ENCODE measurements around the gene PRKG2. TPM values are rescaled to one million over a fixed set of nuclear protein-coding genes. Genes with fewer than 3 reads are reported as not detected.

Gene PRKG2
- total and polyA plus RNA-seq, 2 of the 13 experiments (the other 11 are each of a cell fraction or from before 2014, with no cell fraction given), result 0.04 TPM

DNA sequence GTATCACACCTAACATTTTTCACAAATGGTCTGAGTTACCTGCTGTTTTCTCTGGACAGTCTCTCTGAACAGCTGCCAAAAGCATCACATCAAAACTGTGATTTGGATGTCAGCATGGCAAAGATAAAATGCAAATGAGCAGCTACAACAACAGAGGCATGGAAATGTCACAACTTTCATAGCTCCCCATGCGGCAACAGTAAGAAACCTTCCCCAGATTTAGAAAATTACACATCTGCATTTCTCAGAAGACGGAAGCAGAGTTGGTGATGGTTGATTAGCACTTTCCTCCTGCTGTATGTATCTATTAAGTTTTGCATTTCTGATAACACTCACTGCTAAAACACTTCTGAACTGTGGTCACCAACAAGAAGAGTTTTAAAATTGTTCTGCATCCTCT is 9.7 kb downstream of the PRKG2 start:
- in situ Hi-C loops (cut with HindIII; ENCODE audit: extremely low pct_ligation_motif_present, low pct_unique_long_range_greater_than_20kb), result no loop called here

DNA sequence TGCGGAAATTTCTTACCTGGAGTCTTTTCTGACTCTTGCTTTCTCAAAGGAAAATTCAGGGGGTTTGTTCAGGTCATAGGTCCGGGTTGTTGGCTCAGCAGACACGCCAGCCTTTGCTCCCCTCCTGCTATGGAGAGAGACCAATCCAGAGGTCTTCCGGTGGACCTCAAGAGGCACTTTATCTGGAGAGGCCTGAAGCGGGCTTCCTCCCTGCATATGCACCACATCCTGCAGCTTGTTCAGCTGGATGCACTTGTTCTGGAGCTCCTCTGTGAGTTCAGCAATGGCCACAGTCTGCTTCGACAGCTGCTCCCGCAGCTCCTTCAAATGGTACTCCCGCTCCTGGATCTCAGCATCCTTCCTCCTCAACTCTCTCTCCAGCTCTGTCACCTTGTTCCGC is 10.5 kb downstream of the PRKG2 start:
- Histone ChIP-seq H3K9ac (ENCODE audit: insufficient read depth, low read depth, low read length) (no peak overlapping the region), H3K9me3 (ENCODE audit: low read length) (no peaks in the 10 kb centered on the region), H3K4me2 (ENCODE audit: low read depth, low read length) (no peak overlapping the region), H3K36me3 (replicated peaks in 1 of 2; ENCODE audit: control insufficient read depth in 1 of 2, insufficient read depth in 2 of 2, low read length in 2 of 2) (no peaks in the 10 kb centered on the region), H3K27me3 (ENCODE audit: control insufficient read depth in 1 of 2, insufficient read depth in 2 of 2, low read length in 2 of 2) (no peaks in the 10 kb centered on the region), H3K4me1 (ENCODE audit: insufficient read depth, low read length) (no peaks in the 10 kb centered on the region), H3K79me2 (ENCODE audit: insufficient read depth, low read length) (no peaks in the 10 kb centered on the region), H3K27ac (ENCODE audit: extremely low read length, insufficient read depth, low read length) (no peak overlapping the region), H4K20me1 (ENCODE audit: insufficient read depth, low read length) (no peaks in the 10 kb centered on the region), H3K4me3 (replicated peaks in 1 of 3; ENCODE audit: insufficient read depth in 1 of 3, low read depth in 2 of 3, low read length in 3 of 3) (no peak overlapping the region), H2AFZ (ENCODE audit: low read length) (no peak overlapping the region)
- ChIA-PET CTCF (ENCODE audit: low intra/inter-chr PET ratio, low total read pairs) (no interaction called here), POLR2A (no interaction called here)
- ATAC-seq (no peak), DNase-seq (ENCODE audit: low spot score) (no peak), FAIRE-seq (no peak)
- in situ Hi-C loops (cut with HindIII; ENCODE audit: extremely low pct_ligation_motif_present, low pct_unique_long_range_greater_than_20kb) (no loop called here), intact Hi-C loops (cut with micrococcal nuclease; ENCODE audit: unreplicated experiment) (no loop called here)
- no TSS peak for BruUV-seq (replicated peaks)
- 43% methylated on average over 2 of the region's 9 CpGs for WGBS (ENCODE audit: low lambda C conversion rate)
- TF ChIP-seq IKZF4 (CRISPR knock-in tag; IDR thresholded peaks at IDR 0.05; ENCODE audit: borderline replicate concordance, low read depth, not compliant biosample characterization) (no peak), ZFP1 (CRISPR knock-in tag; IDR thresholded peaks at IDR 0.05) (no peak), ZNF615 (CRISPR knock-in tag; IDR thresholded peaks at IDR 0.05; ENCODE audit: borderline replicate concordance) (no peak), FOXO1 (CRISPR knock-in tag; IDR thresholded peaks at IDR 0.05) (no peak), CHD4 (IDR thresholded peaks at IDR 0.05; ENCODE audit: borderline replicate concordance, low read length) (no peak), HDAC1 (CRISPR knock-in tag; IDR thresholded peaks at IDR 0.05) (no peak)
- TF ChIP-seq, protein P1, sequence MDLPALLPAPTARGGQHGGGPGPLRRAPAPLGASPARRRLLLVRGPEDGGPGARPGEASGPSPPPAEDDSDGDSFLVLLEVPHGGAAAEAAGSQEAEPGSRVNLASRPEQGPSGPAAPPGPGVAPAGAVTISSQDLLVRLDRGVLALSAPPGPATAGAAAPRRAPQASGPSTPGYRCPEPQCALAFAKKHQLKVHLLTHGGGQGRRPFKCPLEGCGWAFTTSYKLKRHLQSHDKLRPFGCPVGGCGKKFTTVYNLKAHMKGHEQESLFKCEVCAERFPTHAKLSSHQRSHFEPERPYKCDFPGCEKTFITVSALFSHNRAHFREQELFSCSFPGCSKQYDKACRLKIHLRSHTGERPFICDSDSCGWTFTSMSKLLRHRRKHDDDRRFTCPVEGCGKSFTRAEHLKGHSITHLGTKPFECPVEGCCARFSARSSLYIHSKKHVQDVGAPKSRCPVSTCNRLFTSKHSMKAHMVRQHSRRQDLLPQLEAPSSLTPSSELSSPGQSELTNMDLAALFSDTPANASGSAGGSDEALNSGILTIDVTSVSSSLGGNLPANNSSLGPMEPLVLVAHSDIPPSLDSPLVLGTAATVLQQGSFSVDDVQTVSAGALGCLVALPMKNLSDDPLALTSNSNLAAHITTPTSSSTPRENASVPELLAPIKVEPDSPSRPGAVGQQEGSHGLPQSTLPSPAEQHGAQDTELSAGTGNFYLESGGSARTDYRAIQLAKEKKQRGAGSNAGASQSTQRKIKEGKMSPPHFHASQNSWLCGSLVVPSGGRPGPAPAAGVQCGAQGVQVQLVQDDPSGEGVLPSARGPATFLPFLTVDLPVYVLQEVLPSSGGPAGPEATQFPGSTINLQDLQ (CRISPR knock-in tag; IDR thresholded peaks at IDR 0.05), result no peak
- TF ChIP-seq, protein P2, sequence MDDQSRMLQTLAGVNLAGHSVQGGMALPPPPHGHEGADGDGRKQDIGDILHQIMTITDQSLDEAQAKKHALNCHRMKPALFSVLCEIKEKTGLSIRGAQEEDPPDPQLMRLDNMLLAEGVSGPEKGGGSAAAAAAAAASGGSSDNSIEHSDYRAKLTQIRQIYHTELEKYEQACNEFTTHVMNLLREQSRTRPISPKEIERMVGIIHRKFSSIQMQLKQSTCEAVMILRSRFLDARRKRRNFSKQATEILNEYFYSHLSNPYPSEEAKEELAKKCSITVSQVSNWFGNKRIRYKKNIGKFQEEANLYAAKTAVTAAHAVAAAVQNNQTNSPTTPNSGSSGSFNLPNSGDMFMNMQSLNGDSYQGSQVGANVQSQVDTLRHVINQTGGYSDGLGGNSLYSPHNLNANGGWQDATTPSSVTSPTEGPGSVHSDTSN (CRISPR knock-in tag; IDR thresholded peaks at IDR 0.05; ENCODE audit: borderline replicate concordance), result no peak

More for the DNA sequence above, 9.7 kb downstream of the PRKG2 start:
- H3K4me3 ChIP-seq (replicated peaks in 1 of 3; ENCODE audit: insufficient read depth in 1 of 3, low read depth in 2 of 3, low read length in 3 of 3), result no peak overlapping the region
- ATAC-seq (no peak), FAIRE-seq (no peak), DNase-seq (ENCODE audit: low spot score) (no peak)
- H3K27ac ChIP-seq (ENCODE audit: extremely low read length, insufficient read depth, low read length), result no peak overlapping the region
- no peak overlapping the region for H2AFZ ChIP-seq (ENCODE audit: low read length)
- H4K20me1 ChIP-seq (ENCODE audit: insufficient read depth, low read length), result no peaks in the 10 kb centered on the region
- intact Hi-C loops (cut with micrococcal nuclease; ENCODE audit: unreplicated experiment), result no loop called here
- no peaks in the 10 kb centered on the region for H3K9me3 ChIP-seq (ENCODE audit: low read length)
- H3K27me3 ChIP-seq (ENCODE audit: control insufficient read depth in 1 of 2, insufficient read depth in 2 of 2, low read length in 2 of 2), result no peaks in the 10 kb centered on the region
- H3K4me2 ChIP-seq (ENCODE audit: low read depth, low read length), result no peak overlapping the region
- TF ChIP-seq ZNF331 (CRISPR knock-in tag; IDR thresholded peaks at IDR 0.05) (no peak), ZNF749 (CRISPR knock-in tag; IDR thresholded peaks at IDR 0.05; ENCODE audit: borderline replicate concordance) (no peak), DNMT3B (CRISPR knock-in tag; conservative IDR thresholded peaks at IDR 0.05) (no peak), MEIS2 (CRISPR knock-in tag; IDR thresholded peaks at IDR 0.05) (no peak), HNRNPUL1 (IDR thresholded peaks at IDR 0.05; ENCODE audit: low read depth, low read length) (no peak), GTF3A (CRISPR knock-in tag; conservative IDR thresholded peaks at IDR 0.05) (no peak), KDM3A (CRISPR knock-in tag; IDR thresholded peaks at IDR 0.05; ENCODE audit: low read depth) (no peak), MAF1 (CRISPR knock-in tag; IDR thresholded peaks at IDR 0.05; ENCODE audit: borderline replicate concordance) (no peak), ATM (IDR thresholded peaks at IDR 0.05; ENCODE audit: borderline replicate concordance) (no peak), FOSL1 (CRISPR knock-in tag; IDR thresholded peaks at IDR 0.05; ENCODE audit: borderline replicate concordance) (no peak)
- no peaks in the 10 kb centered on the region for H3K36me3 ChIP-seq (replicated peaks in 1 of 2; ENCODE audit: control insufficient read depth in 1 of 2, insufficient read depth in 2 of 2, low read length in 2 of 2)
- H3K9ac ChIP-seq (ENCODE audit: insufficient read depth, low read depth, low read length), result no peak overlapping the region
- no TSS peak for BruUV-seq (replicated peaks)
- no peaks in the 10 kb centered on the region for H3K79me2 ChIP-seq (ENCODE audit: insufficient read depth, low read length)
- no peaks in the 10 kb centered on the region for H3K4me1 ChIP-seq (ENCODE audit: insufficient read depth, low read length)
- 56% methylated on average over 2 of the region's 2 CpGs for WGBS (ENCODE audit: low lambda C conversion rate)
- ChIA-PET CTCF (ENCODE audit: low intra/inter-chr PET ratio, low total read pairs) (no interaction called here), POLR2A (no interaction called here)
